OCI-LY1 (cell line): ENCODE data around the gene IL7R.

ENCODE experiments used
- H2AFZ ChIP-seq: fragments of 200-600 bp; sonication (generic), shearing (Covaris generic); 2 replicates; pipeline ENCODE4 v1.6.0; 2014; ENCODE audit warnings: antibody characterized with exemption, mild to moderate bottlenecking, low read length
- H3F3A ChIP-seq: fragments of 200-600 bp; sonication (generic), shearing (Covaris generic); 2 replicates; pipeline ENCODE4 v1.6.0; 2014; ENCODE audit warnings: mild to moderate bottlenecking, antibody characterized with exemption, low read length, moderate library complexity; ENCODE audit not compliant: insufficient read depth
- H3K27ac ChIP-seq: fragments of 200-600 bp; sonication (generic); 2 replicates; pipeline ENCODE4 v1.5.1; 2014; ENCODE audit warnings: low read length, mixed run types, mild to moderate bottlenecking, low read depth; ENCODE audit not compliant: poor library complexity, severe bottlenecking
- H3K27me3 ChIP-seq: fragments of 200-600 bp; sonication (generic); 2 replicates; pipeline ENCODE4 v1.6.0; 2014; ENCODE audit warnings: antibody characterized with exemption, mild to moderate bottlenecking, low read length, moderate library complexity; ENCODE audit not compliant: insufficient read depth
- H3K36me3 ChIP-seq: fragments of 200-600 bp; sonication (generic); 2 replicates; pipeline ENCODE4 v1.6.1; 2014; ENCODE audit warnings: mild to moderate bottlenecking, antibody characterized with exemption, low read length, moderate library complexity, mixed read lengths; ENCODE audit not compliant: insufficient read depth
- H3K4me1 ChIP-seq: fragments of 200-600 bp; sonication (generic); 2 replicates; pipeline ENCODE4 v1.5.1; 2014; ENCODE audit warnings: mild to moderate bottlenecking, low read length, moderate library complexity; ENCODE audit not compliant: insufficient read depth, severe bottlenecking
- H3K4me2 ChIP-seq: fragments of 200-600 bp; sonication (generic), shearing (Covaris generic); 2 replicates; pipeline ENCODE4 v1.6.1; 2014; ENCODE audit warnings: low read length
- H3K4me3 ChIP-seq: fragments of 200-600 bp; sonication (generic); 2 replicates; pipeline ENCODE4 v1.5.1; 2014; ENCODE audit warnings: low read length, low read depth, mild to moderate bottlenecking, mixed read lengths; ENCODE audit not compliant: poor library complexity, severe bottlenecking
- H3K79me2 ChIP-seq: fragments of 200-600 bp; shearing (Covaris generic); 2 replicates; pipeline ENCODE4 v1.6.1; 2016; ENCODE audit warnings: mixed run types, low read length, mixed read lengths; ENCODE audit not compliant: insufficient read depth
- H3K9ac ChIP-seq: fragments of 200-600 bp; sonication (generic), shearing (Covaris generic); 2 replicates; pipeline ENCODE4 v1.6.1; 2014; ENCODE audit warnings: mild to moderate bottlenecking, low read length, mixed read lengths
- H3K9me2 ChIP-seq: fragments of 200-600 bp; sonication (generic), shearing (Covaris generic); 2 replicates; pipeline ENCODE4 v1.6.1; 2014; ENCODE audit warnings: low read depth, mild to moderate bottlenecking, low read length, mixed read lengths
- H3K9me3 ChIP-seq: fragments of 200-600 bp; shearing (Covaris generic); 2 replicates; pipeline ENCODE4 v1.6.1; 2014; ENCODE audit warnings: low read length, mixed read lengths
- H4K20me1 ChIP-seq: fragments of 200-600 bp; sonication (generic), shearing (Covaris generic); 2 replicates; pipeline ENCODE4 v1.6.0; 2016; ENCODE audit warnings: mild to moderate bottlenecking, low read length; ENCODE audit not compliant: insufficient read depth
- EZH2 ChIP-seq: fragments of 200-600 bp; sonication (generic), shearing (Covaris generic); IDR thresholded peaks from 2 replicates; pipeline ENCODE4 v1.8.0; 2017; ENCODE audit warnings: borderline replicate concordance, mixed run types, mild to moderate bottlenecking, antibody characterized with exemption, low read length, moderate library complexity, mixed read lengths
- TF ChIP-seq, protein P1 (sequence below): fragments of 200-600 bp; sonication (generic), shearing (Covaris generic); IDR thresholded peaks from 2 replicates; pipeline ENCODE4 v1.5.1; 2017; ENCODE audit warnings: mild to moderate bottlenecking, antibody characterized with exemption, low read length, moderate library complexity, mixed read lengths

Gene IL7R

DNA sequence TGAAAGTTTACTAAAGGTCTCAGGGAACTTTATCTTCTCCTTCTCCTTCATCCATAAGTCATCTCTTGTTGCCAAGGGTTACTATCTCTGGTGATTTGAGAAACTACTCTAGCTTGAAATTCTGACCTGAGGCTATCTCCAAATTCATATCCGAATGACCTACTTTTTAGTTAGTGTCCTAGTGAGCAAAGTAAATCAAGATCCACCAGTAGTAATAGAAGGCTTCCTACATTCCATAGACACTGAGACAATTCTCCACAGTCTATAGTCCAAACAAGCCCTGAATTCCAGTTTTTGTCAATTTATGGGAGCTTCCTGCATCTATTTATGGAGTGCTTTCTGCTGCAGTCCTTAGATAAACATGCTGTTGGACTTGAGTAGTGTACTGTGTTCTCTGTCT lies 5.0 kb downstream of the IL7R start:
- Histone ChIP-seq H3K27me3 (no peaks in the 10 kb centered on the region), H3K9me2 (no peaks in the 10 kb centered on the region), H3F3A (no peaks in the 10 kb centered on the region), H4K20me1 (no peaks in the 10 kb centered on the region), H3K4me1 (peaks cover 61% of the 10 kb centered on the region), H3K9me3 (no peaks in the 10 kb centered on the region), H3K27ac (no peak overlapping the region), H3K9ac (no peak overlapping the region), H3K79me2 (peaks cover 80% of the 10 kb centered on the region), H2AFZ (no peak overlapping the region), H3K36me3 (peaks cover 88% of the 10 kb centered on the region), H3K4me2 (no peak overlapping the region), H3K4me3 (no peak overlapping the region)
- no peak for TF ChIP-seq EZH2
- TF ChIP-seq, protein P1, sequence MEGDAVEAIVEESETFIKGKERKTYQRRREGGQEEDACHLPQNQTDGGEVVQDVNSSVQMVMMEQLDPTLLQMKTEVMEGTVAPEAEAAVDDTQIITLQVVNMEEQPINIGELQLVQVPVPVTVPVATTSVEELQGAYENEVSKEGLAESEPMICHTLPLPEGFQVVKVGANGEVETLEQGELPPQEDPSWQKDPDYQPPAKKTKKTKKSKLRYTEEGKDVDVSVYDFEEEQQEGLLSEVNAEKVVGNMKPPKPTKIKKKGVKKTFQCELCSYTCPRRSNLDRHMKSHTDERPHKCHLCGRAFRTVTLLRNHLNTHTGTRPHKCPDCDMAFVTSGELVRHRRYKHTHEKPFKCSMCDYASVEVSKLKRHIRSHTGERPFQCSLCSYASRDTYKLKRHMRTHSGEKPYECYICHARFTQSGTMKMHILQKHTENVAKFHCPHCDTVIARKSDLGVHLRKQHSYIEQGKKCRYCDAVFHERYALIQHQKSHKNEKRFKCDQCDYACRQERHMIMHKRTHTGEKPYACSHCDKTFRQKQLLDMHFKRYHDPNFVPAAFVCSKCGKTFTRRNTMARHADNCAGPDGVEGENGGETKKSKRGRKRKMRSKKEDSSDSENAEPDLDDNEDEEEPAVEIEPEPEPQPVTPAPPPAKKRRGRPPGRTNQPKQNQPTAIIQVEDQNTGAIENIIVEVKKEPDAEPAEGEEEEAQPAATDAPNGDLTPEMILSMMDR, result no peak

DNA sequence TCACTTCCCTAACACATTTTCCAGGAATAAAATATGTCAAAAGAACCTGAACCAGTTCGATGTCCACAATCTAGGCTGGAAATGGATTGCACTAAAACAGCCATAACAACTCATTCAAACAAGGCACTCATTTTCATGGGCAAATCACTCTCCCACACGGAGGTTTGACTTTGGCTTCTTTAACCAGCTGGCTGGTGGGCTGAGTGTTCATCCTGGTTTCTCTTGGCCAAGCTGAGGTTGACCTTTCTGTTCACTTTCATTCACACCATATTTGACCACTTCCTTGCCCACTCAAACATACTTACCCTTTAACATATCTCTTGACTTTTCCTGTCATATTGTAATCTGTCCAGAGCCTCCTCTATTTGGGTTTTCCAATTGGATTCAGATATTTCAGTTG lies 5.4 kb downstream of the IL7R start:
- Histone ChIP-seq H3K9ac (no peak overlapping the region), H3K4me3 (no peak overlapping the region), H3F3A (no peaks in the 10 kb centered on the region), H3K27me3 (no peaks in the 10 kb centered on the region), H4K20me1 (no peaks in the 10 kb centered on the region), H3K9me3 (no peaks in the 10 kb centered on the region), H3K4me1 (peaks cover 61% of the 10 kb centered on the region), H3K79me2 (peaks cover 76% of the 10 kb centered on the region), H2AFZ (no peak overlapping the region), H3K9me2 (no peaks in the 10 kb centered on the region), H3K27ac (no peak overlapping the region), H3K36me3 (peaks cover 92% of the 10 kb centered on the region), H3K4me2 (no peak overlapping the region)
- no peak for TF ChIP-seq EZH2
- TF ChIP-seq, protein P1, result no peak

DNA sequence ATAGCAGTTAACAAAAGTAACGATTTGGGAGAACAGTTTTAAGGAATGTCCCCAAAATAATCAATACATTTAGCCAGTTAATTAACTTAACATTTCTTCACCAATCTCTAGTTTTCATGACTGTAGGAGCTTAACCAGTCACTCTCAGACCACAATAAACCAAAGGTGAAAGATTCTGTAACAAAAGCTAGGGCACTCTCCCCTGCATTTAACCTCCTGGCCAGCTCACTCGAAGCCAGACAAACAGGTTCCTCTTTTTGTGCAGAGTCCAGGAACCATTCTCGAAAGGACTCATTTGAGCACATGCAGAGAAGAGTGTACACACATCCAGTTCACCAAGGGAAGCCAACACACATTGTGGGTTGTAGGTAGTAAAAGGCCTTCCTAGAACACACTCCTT lies 6.5 kb downstream of the IL7R start:
- no peaks in the 10 kb centered on the region for H4K20me1 ChIP-seq
- TF ChIP-seq, protein P1, result no peak
- no peak for TF ChIP-seq EZH2
- H2AFZ ChIP-seq, result no peak overlapping the region
- H3K9ac ChIP-seq, result no peak overlapping the region
- no peaks in the 10 kb centered on the region for H3K9me2 ChIP-seq
- H3K4me2 ChIP-seq, result 0 out of 2 replicates have a peak overlapping the region, but pooled peaks have one; percentile 12
- peaks cover 62% of the 10 kb centered on the region for H3K4me1 ChIP-seq
- H3K36me3 ChIP-seq, result peaks cover 94% of the 10 kb centered on the region
- H3K9me3 ChIP-seq, result no peaks in the 10 kb centered on the region
- H3K4me3 ChIP-seq, result no peak overlapping the region
- H3K27ac ChIP-seq, result peak overlapping the region; percentile 23
- no peaks in the 10 kb centered on the region for H3F3A ChIP-seq
- no peaks in the 10 kb centered on the region for H3K27me3 ChIP-seq
- peaks cover 66% of the 10 kb centered on the region for H3K79me2 ChIP-seq
